ENCODE measurements around the gene ATP5IF1.
A peak's percentile ranks its signal among the peaks of the same experiment; 100 is the strongest.

The ATP5IF1 gene

DNA sequence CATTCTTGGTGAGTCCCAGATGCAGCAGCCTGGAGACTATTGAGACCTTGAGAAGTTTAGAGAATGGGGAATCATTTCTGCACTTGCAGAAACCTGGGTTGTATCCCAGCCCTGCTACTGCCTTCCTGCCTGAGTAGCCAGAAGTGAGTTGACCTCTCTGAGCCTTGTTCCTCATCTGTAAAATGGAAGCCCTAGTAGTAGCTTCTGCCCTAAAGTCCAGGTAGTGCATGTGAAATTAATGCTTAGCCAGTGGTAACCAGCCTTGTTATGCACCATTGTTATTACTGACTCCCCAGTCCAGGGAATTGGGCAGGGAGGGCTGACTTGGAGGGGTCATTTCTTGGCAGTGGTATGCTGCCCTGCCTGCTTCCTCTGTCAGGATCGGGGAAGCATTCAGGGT lies 29.0 kb downstream of the ATP5IF1 start:
- TF ChIP-seq POLR2A (IDR thresholded peaks at IDR 0.05; ENCODE audit: low read length) (no peak), GATA1 (IDR thresholded peaks at IDR 0.05; ENCODE audit: low read depth, low read length) (no peak)
- no peak for DNase-seq

DNA sequence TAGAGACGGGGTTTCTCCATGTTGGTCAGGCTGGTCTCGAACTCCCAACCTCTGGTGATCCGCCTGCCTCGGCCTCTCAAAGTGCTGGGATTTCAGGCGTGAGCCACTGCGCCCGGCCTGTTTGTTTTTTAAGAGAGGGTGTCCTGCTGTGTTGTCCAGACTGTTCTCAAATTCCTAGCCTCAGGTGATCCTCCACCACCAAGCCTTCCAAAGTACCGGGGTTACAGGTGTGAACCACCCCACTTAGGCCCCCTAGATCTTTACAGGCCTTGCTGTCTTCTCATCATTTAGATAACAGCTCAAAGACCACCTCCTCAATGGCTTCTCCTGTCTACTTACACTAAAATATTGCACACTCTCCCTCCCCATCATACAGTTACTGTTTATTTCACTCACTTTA lies 29.7 kb downstream of the ATP5IF1 start:
- no peak for TF ChIP-seq GATA1 (IDR thresholded peaks at IDR 0.05; ENCODE audit: low read depth, low read length)
- no peak for DNase-seq

DNA sequence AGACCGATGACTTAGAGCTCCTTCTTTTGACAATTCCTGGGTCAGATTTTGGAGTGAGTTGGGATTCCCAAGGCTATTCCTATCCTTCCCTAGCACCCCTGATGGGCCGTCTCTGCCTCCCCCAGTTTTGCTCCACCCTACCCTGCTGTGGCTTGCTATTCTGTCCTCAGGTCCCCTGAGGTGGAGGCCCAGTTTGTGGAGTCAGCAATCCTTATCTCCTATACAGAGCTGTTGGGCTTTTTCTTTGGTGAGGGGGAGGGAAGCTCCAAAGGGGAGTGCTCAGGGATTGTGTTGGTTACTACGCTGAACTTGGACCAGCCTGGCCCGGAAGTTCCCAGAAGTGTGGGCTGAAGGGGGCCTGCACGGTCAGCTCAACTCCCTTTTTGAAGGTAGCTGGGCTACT lies 31.0 kb downstream of the ATP5IF1 start:
- TF ChIP-seq POLR2A (IDR thresholded peaks at IDR 0.05; ENCODE audit: low read length) = no peak
- TF ChIP-seq GATA1 (IDR thresholded peaks at IDR 0.05; ENCODE audit: low read depth, low read length) = no peak
- DNase-seq = peak in 1 of 2 experiments; percentile 76

DNA sequence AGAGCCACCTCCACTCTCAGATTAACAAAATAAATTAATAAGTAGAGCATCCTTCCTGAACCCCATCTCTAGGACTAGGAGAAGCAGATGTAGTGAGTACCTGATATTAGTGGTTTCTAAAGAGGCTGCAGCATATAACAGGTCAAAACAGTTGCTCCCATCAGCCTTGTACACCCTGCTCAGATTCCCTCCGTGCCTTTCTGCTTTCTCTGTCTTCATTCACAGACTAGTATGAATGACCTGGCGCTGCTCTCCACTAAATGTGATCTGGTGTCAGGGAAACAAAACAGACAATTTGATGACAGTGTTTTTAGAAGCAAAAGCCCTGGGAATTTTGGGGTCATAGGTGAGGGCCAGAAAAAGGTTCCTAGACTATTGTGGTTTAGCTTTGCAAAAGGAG lies 31.7 kb downstream of the ATP5IF1 start:
- TF ChIP-seq GATA1 (IDR thresholded peaks at IDR 0.05; ENCODE audit: low read depth, low read length) (no peak), POLR2A (IDR thresholded peaks at IDR 0.05; ENCODE audit: low read length) (no peak)
- no peak for DNase-seq

DNA sequence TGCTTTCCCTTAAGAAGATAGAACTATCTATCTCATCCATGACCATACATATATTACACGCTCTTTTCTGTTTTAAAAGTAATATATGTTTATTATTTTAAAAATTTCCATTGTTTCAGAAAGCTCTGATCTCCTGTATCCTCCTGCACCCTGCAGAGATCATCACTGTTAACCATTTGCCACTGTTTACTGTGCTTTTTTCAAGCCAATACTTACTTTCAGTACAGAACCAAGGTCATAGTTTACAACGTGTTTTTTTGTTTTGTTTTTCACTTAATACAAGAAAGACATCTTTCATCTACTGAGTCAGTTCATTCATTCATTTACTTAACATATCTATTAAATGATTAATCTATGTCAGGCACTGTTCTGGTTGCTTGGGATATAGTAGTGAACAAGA lies 33.6 kb downstream of the ATP5IF1 start:
- no peak for TF ChIP-seq GATA1 (IDR thresholded peaks at IDR 0.05; ENCODE audit: low read depth, low read length)
- TF ChIP-seq POLR2A (IDR thresholded peaks at IDR 0.05; ENCODE audit: low read length) = no peak
- DNase-seq = no peak

DNA sequence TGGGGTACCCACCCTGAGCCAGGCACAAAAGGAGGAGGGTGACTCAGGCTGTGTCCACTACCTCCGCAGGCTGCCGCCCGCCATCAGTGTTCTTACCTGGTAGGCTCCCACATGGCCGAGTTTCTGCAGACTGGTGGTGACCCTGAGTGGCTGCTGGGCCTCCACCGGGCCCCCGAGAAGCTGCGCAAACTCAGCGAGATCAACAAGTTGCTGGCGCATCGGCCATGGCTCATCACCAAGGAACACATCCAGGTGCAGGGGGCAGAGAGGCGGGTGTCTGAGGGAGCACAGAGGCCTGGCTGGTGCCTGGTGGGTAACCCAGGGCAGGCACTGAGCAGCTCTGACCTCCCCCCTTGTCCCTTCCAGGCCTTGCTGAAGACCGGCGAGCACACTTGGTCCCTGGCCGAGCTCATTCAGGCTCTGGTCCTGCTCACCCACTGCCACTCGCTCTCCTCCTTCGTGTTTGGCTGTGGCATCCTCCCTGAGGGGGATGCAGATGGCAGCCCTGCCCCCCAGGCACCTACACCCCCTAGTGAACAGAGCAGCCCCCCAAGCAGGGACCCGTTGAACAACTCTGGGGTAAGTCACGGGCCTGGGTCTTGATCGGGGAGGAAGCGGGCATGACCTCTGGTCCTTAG lies 36.4 kb downstream of the ATP5IF1 start:
- DNase-seq = no peak
- TF ChIP-seq POLR2A (IDR thresholded peaks at IDR 0.05; ENCODE audit: low read length) (no peak), GATA1 (IDR thresholded peaks at IDR 0.05; ENCODE audit: low read depth, low read length) (no peak)

DNA sequence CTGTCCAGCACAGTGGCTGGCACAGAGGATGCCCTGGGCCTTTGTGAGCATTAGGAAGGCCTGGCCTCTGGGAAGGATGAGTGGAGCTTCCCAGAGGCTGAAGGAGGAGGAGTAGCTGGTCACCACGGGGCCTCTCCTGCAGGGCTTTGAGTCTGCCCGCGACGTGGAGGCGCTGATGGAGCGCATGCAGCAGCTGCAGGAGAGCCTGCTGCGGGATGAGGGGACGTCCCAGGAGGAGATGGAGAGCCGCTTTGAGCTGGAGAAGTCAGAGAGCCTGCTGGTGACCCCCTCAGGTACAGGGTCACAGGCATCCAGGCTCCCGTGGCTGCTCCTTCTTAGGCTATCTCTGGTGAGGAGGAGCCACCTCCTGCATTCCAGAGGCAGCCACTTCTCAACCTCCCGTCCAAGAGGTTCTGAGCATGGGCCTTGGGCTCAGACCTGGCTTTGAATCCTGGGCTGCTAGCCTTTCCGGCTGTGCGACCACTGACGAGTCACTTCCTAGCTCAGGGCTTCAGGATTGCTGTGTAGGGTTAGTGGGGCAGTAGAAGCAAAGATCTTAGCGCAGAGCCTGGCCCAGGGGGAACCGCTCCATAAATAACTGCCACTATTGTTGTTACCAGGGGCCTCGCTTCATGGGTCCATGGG lies 37.4 kb downstream of the ATP5IF1 start:
- TF ChIP-seq GATA1 (IDR thresholded peaks at IDR 0.05; ENCODE audit: low read depth, low read length) = no peak
- TF ChIP-seq POLR2A (IDR thresholded peaks at IDR 0.05; ENCODE audit: low read length) = no peak
- DNase-seq = no peak

DNA sequence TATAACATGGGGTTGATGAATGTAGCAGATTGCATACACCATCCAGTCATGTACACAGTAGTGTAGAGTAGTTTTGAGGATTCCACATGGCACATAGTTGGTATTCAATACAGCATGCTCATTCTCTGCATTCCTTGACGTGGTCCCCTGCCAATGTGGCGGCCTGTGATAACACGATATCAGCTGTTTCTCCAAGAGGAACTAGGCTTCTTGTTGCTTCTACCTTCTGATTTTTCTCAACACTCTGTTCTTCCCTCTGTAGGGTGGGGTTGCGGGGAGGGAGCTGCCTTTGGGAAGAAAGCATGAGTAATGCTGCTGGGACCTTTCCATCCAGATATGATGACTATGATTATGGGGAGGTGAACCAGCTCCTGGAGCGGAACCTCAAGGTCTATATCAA lies 42.8 kb downstream of the ATP5IF1 start:
- TF ChIP-seq GATA1 (IDR thresholded peaks at IDR 0.05; ENCODE audit: low read depth, low read length) (no peak), POLR2A (IDR thresholded peaks at IDR 0.05; ENCODE audit: low read length) (no peak)
- DNase-seq = no peak

DNA sequence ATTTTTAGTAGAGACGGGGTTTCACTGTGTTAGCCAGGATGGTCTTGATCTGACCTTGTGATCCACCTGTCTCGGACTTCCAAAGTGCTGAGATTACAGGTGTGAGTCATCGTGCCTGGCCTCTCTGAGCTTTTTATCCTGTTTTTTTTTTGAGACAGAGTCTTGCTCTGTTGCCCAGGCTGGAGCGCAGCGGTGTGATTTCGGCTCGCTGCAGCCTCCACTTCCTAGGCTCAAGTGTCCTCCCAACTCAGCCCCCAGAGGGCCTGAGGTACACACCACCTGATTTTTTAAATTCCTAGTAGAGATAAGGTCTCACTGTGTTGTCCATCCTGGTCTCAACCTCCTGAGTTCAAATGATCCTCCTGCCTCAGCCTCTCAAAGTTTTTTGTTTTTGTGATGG lies 43.8 kb downstream of the ATP5IF1 start:
- no peak for DNase-seq
- TF ChIP-seq GATA1 (IDR thresholded peaks at IDR 0.05; ENCODE audit: low read depth, low read length) = no peak
- TF ChIP-seq POLR2A (IDR thresholded peaks at IDR 0.05; ENCODE audit: low read length) = no peak

DNA sequence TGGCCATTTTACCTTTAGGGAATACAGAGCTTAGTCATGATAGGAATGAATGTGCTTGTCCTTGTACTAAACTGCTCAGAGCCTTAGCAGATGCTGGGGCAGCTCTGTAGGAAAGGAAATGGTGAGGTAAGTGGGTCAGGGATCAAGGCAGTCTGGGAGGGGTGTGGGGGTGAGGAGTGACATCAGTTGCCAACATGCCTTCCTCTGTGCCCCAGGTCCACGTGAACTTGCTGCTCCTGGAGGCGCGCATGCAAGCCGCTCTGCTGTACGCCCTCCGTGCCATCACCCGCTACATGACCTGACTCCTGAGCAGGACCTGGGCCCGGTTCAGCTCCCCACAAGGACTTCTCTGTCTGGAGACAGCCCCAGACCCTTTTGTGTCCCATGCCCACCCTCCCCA lies 44.6 kb downstream of the ATP5IF1 start:
- no peak for TF ChIP-seq POLR2A (IDR thresholded peaks at IDR 0.05; ENCODE audit: low read length)
- no peak for TF ChIP-seq GATA1 (IDR thresholded peaks at IDR 0.05; ENCODE audit: low read depth, low read length)

DNA sequence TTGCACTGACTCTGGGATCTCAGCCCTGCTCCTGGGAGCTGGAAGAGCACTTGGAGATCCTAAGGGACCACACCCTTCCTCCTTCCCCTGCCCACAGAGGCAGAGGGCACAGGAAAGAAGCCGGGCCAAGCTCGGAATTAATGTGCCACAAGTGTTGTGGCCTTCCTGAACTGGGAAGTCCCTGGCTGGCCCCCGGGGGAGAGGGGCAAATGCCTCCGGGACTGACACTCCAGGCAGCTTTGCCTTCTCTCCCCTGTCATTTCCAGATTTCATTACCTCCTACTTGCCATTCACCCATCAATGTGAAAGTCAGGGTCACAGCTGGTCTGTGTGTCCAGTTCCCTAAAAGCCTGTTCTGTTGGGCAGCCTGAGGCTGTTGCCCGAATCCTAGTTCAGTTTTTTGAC lies 45.1 kb downstream of the ATP5IF1 start:
- no peak for DNase-seq
- TF ChIP-seq POLR2A (IDR thresholded peaks at IDR 0.05; ENCODE audit: low read length) (no peak), GATA1 (IDR thresholded peaks at IDR 0.05; ENCODE audit: low read depth, low read length) (no peak)

More for the DNA sequence above, 44.6 kb downstream of the ATP5IF1 start:
- no peak for DNase-seq

DNA sequence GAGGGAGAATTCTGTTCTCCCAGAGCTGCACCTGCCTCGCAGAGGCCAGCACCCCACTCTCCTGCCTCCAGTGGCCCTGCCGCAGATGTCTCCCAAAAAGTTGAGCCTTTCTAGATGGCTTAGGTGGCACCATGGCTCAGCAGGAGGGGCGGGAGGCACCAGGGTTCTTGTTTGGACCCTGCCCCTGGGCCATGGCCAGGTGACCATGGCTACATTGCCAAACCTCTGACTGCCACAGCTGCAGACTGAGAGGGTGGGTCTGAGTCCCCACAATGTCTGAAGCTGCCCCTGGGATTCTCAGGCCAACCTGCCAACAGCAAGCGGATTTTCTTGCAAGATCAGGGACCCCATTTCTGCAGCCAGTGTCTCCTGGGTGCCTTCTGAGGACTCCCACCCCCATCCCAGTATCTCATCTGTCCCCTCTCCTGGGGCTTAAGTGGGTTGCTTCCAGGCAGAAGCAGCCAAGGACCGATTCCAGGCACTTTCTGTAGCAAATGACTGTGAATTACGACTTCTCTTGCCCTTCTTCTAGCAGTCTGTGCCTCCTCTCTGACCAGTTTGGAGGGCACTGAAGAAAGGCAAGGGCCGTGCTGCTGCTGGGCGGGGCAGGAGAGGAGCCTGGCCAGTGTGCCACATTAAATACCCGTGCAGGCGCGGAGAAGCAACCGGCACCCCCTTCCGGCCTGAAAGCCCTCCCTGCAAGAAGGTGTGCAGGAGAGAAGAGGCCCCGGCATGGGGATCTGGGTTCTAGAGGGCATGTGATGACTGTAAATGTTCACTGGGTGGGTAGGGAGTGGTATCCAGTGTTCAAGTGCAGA lies 45.9 kb downstream of the ATP5IF1 start:
- no peak for DNase-seq
- no peak for TF ChIP-seq GATA1 (IDR thresholded peaks at IDR 0.05; ENCODE audit: low read depth, low read length)
- no peak for TF ChIP-seq POLR2A (IDR thresholded peaks at IDR 0.05; ENCODE audit: low read length)

DNA sequence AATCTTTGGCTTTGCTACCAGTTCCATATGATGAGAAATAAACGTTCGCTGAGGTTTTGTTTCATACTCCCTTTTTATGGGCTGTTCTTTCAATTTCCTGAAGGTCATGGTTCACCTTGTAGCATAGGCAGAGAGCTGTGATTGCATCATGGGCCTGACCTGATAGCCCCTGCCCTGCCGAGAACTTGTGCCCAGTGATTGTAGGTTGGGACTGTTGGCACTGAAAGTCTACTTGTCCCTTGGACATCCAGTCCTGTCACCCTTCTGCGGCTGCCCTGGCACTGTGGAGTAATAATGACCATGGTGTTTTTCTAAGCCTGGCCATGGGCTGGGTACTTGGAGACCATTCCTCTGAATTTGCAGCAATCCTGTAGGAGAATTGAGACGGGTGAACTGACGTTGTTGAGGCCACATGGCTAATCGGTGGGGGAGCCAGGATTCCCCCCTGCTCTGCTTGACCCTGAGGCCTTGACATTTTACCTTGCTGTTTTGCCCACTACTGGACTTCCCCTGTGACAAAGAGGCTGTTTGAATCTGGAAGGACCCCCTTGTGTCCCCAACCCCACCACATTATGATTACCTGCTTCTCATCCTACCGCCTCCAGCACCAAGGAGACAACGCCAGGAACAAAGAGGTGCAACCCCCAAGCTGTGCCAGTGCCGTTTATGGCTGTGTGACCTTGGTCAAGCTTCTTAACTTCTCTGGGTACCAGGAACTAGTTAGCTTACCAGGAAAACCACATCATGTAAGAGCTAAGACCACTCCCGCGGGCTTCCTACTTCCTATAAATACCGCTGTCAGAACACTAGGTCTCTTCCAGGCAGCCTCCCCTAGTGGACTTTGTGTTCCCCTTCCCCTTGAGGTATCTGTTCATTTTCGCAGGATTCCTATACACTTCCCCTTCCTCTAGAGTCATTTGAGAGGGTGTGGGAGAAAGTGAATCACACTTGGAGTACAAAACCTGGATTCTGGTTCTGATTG lies 46.8 kb downstream of the ATP5IF1 start:
- TF ChIP-seq GATA1 (IDR thresholded peaks at IDR 0.05; ENCODE audit: low read depth, low read length) (no peak), POLR2A (IDR thresholded peaks at IDR 0.05; ENCODE audit: low read length) (no peak)
- no peak for DNase-seq
